ENCODE measurements around the gene ALG8. TPM values are rescaled to one million over a fixed set of nuclear protein-coding genes. Genes with fewer than 3 reads are reported as not detected.

Gene ALG8
- total RNA-seq, 4 donors from 2014 or later = 14.8 to 21.6 (median 15.8) TPM

DNA sequence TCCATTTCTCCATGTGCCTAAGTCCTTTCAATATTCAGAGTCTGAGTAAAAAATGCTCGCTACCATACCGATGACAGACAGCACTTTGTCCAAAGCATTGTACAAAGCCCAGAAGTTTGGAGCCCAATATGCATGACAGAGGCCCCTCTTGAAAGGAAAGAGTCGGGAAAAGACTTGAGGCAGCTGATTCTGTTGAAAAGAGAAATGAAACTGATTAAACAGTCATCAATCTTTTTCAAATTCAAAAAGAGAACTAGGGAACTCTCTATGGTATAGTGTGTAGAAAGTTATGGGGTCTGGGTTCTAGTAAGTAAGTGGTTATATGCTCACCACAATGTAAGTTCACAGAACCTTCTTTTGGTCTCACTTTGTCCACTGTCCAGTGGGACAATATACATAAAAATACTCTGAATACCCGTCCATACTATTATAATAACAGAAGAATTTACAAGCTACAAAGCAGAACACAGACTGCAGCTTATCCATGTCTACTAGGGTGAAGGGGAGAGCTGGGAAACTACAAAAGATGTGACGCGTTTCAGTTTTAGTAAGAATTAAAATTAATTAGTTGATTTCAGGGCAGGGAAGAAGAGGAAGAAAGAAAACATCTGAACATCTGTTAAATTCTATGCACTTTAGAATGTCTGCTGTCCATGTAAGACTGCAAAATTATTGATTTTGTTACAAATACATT lies 26.7 kb downstream of the ALG8 start:
- peaks cover 0 to 81% of the 10 kb centered on the region in 2 donors for H3K36me3 ChIP-seq

DNA sequence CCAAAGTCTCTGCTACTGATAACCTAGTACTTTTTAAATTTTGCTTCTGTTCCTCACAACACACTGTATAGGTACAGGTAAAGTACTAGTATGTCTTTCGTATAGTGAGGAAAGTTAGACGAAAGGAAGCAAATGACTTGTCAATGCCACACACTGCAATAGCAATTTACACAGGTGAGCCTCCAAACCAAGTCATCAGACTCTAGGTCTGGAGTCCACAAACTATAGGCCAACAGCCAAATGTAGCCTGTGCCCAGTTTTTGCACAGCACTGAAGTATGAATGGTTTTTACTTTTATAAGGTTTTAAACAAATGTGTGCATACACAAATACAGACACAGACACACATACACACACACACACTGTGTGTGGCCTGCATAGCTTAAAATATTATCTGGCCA lies 28.1 kb downstream of the ALG8 start:
- TF ChIP-seq EP300 (IDR thresholded peaks at IDR 0.05) = no peak
- no peak for TF ChIP-seq POLR2AphosphoS5 (IDR thresholded peaks at IDR 0.05)
- TF ChIP-seq CTCF (IDR thresholded peaks at IDR 0.05) = no peak
- TF ChIP-seq POLR2A (IDR thresholded peaks at IDR 0.05) = no peak
- Histone ChIP-seq H3K36me3 (peaks cover 0 to 77% of the 10 kb centered on the region in 2 donors), H3K27ac (no peak overlapping the region), H3K27me3 (no peaks in the 10 kb centered on the region), H3K9me3 (no peaks in the 10 kb centered on the region), H3K4me3 (no peak overlapping the region), H3K4me1 (no peaks in the 10 kb centered on the region)
- 81 to 100% methylated on average over 2 of the region's 2 CpGs for WGBS, 2 donors (ENCODE audit: low coverage in 1 of 2)
- no peak for ATAC-seq

More for the DNA sequence above, 26.7 kb downstream of the ALG8 start:
- Histone ChIP-seq H3K27me3 (no peaks in the 10 kb centered on the region), H3K4me1 (no peaks in the 10 kb centered on the region), H3K4me3 (no peak overlapping the region), H3K9me3 (no peaks in the 10 kb centered on the region), H3K27ac (no peak overlapping the region)
- no peak for TF ChIP-seq POLR2A (IDR thresholded peaks at IDR 0.05)
- TF ChIP-seq CTCF (IDR thresholded peaks at IDR 0.05) = no peak
- TF ChIP-seq POLR2AphosphoS5 (IDR thresholded peaks at IDR 0.05) = no peak
- TF ChIP-seq EP300 (IDR thresholded peaks at IDR 0.05) = no peak
- no peak for ATAC-seq
- 78 to 83% methylated on average over 3 to 6 of the region's 6 CpGs for WGBS, 2 donors (ENCODE audit: low coverage in 1 of 2)

DNA sequence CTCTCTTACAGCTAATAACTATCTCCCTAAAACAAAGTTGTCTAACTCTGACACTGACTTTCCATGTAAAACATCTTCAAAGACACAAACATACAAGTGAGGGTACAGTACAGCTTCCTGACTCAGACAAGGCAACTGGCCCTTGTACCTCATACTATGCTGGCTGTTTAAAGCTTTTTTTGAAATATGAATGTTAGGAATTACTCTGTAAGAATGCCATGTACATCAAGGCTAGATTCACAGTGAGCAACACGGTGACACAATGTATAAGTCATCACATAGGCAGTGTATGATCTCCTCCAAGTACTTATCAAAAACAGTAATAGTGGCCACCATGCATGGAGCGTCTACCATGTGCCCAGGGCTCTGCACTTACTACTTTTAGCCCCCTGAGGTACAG lies 28.6 kb downstream of the ALG8 start:
- TF ChIP-seq POLR2A (IDR thresholded peaks at IDR 0.05) = no peak
- TF ChIP-seq POLR2AphosphoS5 (IDR thresholded peaks at IDR 0.05) = no peak
- no peak for TF ChIP-seq CTCF (IDR thresholded peaks at IDR 0.05)
- TF ChIP-seq EP300 (IDR thresholded peaks at IDR 0.05) = no peak
- peaks cover 0 to 81% of the 10 kb centered on the region in 2 donors for H3K36me3 ChIP-seq

GRCh38 chr11:78110351-78110750 lies 29.1 kb downstream of the ALG8 start:
- TF ChIP-seq POLR2A (IDR thresholded peaks at IDR 0.05) = no peak
- no peak for TF ChIP-seq POLR2AphosphoS5 (IDR thresholded peaks at IDR 0.05)
- TF ChIP-seq CTCF (IDR thresholded peaks at IDR 0.05) = no peak
- no peak for TF ChIP-seq EP300 (IDR thresholded peaks at IDR 0.05)
- H3K27ac ChIP-seq = no peak overlapping the region
- no peak overlapping the region for H3K4me3 ChIP-seq
- no peaks in the 10 kb centered on the region for H3K4me1 ChIP-seq
- no peaks in the 10 kb centered on the region for H3K9me3 ChIP-seq
- H3K27me3 ChIP-seq = no peaks in the 10 kb centered on the region
- H3K36me3 ChIP-seq = peaks cover 0 to 79% of the 10 kb centered on the region in 2 donors
- 90 to 100% methylated on average over 1 to 2 of the region's 5 CpGs for WGBS, 2 donors (ENCODE audit: low coverage in 1 of 2)
- ATAC-seq = no peak

More for the DNA sequence above, 28.6 kb downstream of the ALG8 start:
- no peak overlapping the region for H3K27ac ChIP-seq
- no peak for ATAC-seq
- H3K27me3 ChIP-seq = no peaks in the 10 kb centered on the region
- H3K4me1 ChIP-seq = no peaks in the 10 kb centered on the region
- H3K4me3 ChIP-seq = no peak overlapping the region
- 83 to 100% methylated on average over 1 of the region's 2 CpGs for WGBS, 2 donors (ENCODE audit: low coverage in 1 of 2)
- H3K9me3 ChIP-seq = no peaks in the 10 kb centered on the region
